Measurements from ENCODE around the gene KIR3DL1. TPM values are rescaled to one million over a fixed set of nuclear protein-coding genes. Genes with fewer than 3 reads are reported as not detected.
"Not testable (repeated sequence)": the region's sequence is repeated elsewhere in the genome, so short reads cannot be mapped to it uniquely, and the experiment has no call there.

The KIR3DL1 gene
- total and polyA plus RNA-seq, 10 donors, result 0.07 to 6.3 (median 0.79) TPM; not detected in 1

- peaks cover 0 to 12% (median 0%) of the 10 kb centered on the region in 7 donors for H3K27me3 ChIP-seq (replicated peaks in 1 of 7)
- no peak for DNase-seq
- intact Hi-C loops (cut with DNase I; ENCODE audit: low total_unique reads), result no loop called here
- no peaks in the 10 kb centered on the region for H3K4me1 ChIP-seq
- H3K36me3 ChIP-seq, result no peaks in the 10 kb centered on the region
- H3K27ac ChIP-seq, result no peak overlapping the region
- TF ChIP-seq CTCF (IDR thresholded peaks at IDR 0.05 in 8 of 11, conservative IDR thresholded peaks at IDR 0.05 in 3 of 11) (no peak), POLR2A (IDR thresholded peaks at IDR 0.05) (no peak), POLR2AphosphoS5 (IDR thresholded peaks at IDR 0.05) (no peak)
- no peaks in the 10 kb centered on the region for H3K9me3 ChIP-seq
- H3K4me3 ChIP-seq, result no peak overlapping the region
- 79 to 89% (median 86%) methylated on average over 10 to 14 of the region's 14 CpGs for WGBS, 5 donors
These were observed 10.4 kb upstream of the KIR3DL1 start for GRCh38 chr19:54805665-54806515.

- Histone ChIP-seq H3K9me3 (peaks cover 0 to 5% (median 0%) of the 10 kb centered on the region in 8 donors), H3K36me3 (no peaks in the 10 kb centered on the region), H3K4me1 (no peaks in the 10 kb centered on the region), H3K4me3 (no peak overlapping the region), H3K27me3 (replicated peaks in 1 of 7) (peaks cover 0 to 12% (median 0%) of the 10 kb centered on the region in 7 donors), H3K27ac (no peak overlapping the region)
- WGBS, 5 donors, result 72 to 87% (median 78%) methylated on average over 2 of the region's 2 CpGs
- intact Hi-C loops (cut with DNase I; ENCODE audit: low total_unique reads), result no loop called here
- TF ChIP-seq POLR2A (IDR thresholded peaks at IDR 0.05), result no peak
- TF ChIP-seq CTCF (IDR thresholded peaks at IDR 0.05 in 8 of 11, conservative IDR thresholded peaks at IDR 0.05 in 3 of 11), result no peak
- no peak for TF ChIP-seq POLR2AphosphoS5 (IDR thresholded peaks at IDR 0.05)
- no peak for DNase-seq
These were observed 9.8 kb upstream of the KIR3DL1 start for GRCh38 chr19:54806516-54806838.

- DNase-seq; intact Hi-C loops (cut with DNase I; ENCODE audit: low total_unique reads); H3K4me3 ChIP-seq; H3K4me1 ChIP-seq; H3K27ac ChIP-seq; H3K36me3 ChIP-seq: not testable (repeated sequence)
- Histone ChIP-seq H3K27me3 (replicated peaks in 1 of 7) (peaks cover 0 to 13% (median 0%) of the 10 kb centered on the region in 7 donors), H3K9me3 (peaks cover 0 to 19% (median 9%) of the 10 kb centered on the region in 8 donors)
- 62 to 75% (median 70%) methylated on average over 3 of the region's 3 CpGs for WGBS, 5 donors
These were observed 1.7 kb upstream of the KIR3DL1 start for GRCh38 chr19:54814571-54814970.

GRCh38 chr19:54817670-54818536, 1.6 kb downstream of the KIR3DL1 start:
- H3K27ac ChIP-seq, result peak overlapping the region in 1 of 8 donors; percentile 17
- H3K9me3 ChIP-seq, result peaks cover 0 to under 1% (median 0%) of the 10 kb centered on the region in 8 donors
- peaks cover 0 to 19% (median 0%) of the 10 kb centered on the region in 7 donors for H3K27me3 ChIP-seq (replicated peaks in 1 of 7)
- intact Hi-C loops (cut with DNase I; ENCODE audit: low total_unique reads), result no loop called here
- WGBS, 5 donors, result 78 to 83% (median 79%) methylated on average over 9 to 15 of the region's 15 CpGs
- peak overlapping the region in 1 of 8 donors; percentile 4 for H3K4me3 ChIP-seq
- TF ChIP-seq CTCF (IDR thresholded peaks at IDR 0.05 in 8 of 11, conservative IDR thresholded peaks at IDR 0.05 in 3 of 11) (no peak), POLR2A (IDR thresholded peaks at IDR 0.05) (no peak), POLR2AphosphoS5 (IDR thresholded peaks at IDR 0.05) (no peak)
- no peaks in the 10 kb centered on the region for H3K36me3 ChIP-seq
- no peaks in the 10 kb centered on the region for H3K4me1 ChIP-seq
- no peak for DNase-seq
